HG03097 (cell line): Measurements from ENCODE around the gene CDKAL1.
"Not testable (repeated sequence)": the region's sequence is repeated elsewhere in the genome, so short reads cannot be mapped to it uniquely, and the experiment has no call there.

ENCODE experiments used
- ATAC-seq: cut with Tn5 transposase; IDR thresholded peaks from one replicate; pipeline ENCODE4 v1.9.1; 2021; ENCODE audit not compliant: unreplicated experiment, low FRiP score

The CDKAL1 gene

DNA sequence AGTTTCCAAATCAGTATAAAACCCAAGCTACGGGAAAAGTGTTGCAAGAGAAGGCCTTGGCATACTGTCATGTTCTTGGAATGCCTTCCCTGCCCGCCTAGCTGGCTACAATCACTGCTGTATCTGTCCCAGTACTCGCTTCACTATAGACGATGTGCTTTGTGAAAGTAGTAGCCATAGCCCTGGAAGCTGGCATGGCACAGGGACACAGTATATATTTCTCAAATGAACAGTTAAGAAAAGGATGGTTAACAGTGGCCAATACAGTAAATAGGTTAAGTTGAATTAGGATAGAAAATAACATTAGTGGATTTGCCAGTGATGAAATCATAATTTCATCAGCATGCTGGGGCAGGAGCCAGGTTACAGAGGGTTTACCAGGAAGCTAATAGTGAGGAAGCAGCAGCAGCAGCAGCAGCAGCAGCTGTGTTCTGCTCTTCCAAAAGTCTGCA lies 499.3 kb downstream of the CDKAL1 start:
- ATAC-seq: no peak

DNA sequence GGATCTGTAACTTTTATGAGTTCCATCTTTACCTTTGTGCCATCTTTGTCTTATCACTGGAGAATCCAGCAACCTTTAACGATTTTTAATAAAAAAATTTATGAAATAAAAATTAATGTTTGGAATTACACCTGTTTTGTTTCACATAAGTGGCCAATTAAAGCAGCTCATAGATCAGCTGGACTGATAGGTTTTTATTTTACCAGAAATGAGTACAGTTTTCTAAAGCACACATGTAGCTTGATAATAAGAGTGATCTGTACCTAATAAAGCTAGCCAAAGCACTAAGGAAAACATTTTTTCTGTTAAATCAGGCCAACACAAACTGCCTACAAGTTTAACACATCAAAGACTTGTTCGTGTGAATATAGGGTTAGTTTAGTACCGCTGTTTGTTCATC lies 500.1 kb downstream of the CDKAL1 start:
- ATAC-seq: no peak

GRCh38 chr6:21037453-21037852 lies 503.2 kb downstream of the CDKAL1 start:
- no peak for ATAC-seq

- no peak for ATAC-seq
Observed at GRCh38 chr6:21039926-21040325, 505.7 kb downstream of the CDKAL1 start.

DNA sequence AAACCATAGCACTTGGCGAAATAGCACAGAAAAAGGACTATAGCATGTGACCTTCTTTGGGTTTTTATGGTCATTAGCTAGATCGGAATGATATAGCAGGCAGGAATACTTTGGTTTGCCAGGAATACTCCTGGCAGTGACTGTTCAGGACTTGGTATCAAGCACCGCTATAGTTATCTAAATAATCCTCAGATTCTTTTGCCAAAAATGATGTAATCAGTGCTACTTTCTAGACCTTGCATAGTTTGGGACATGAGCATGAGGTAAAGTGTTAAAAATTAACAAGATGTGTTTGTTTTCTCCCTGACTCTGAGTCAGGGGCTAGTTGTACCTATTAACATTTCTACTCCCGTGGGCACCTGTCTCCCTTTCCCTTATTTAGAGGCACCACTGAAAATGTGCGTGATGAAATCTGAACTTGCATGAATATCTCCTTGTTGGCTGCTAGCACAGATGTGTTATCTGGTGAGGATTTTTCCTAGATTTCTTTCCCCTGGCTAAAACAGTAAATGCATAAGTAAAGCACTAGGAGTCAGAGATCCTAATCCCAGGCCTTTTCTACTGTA lies 511.0 kb downstream of the CDKAL1 start:
- no peak for ATAC-seq

DNA sequence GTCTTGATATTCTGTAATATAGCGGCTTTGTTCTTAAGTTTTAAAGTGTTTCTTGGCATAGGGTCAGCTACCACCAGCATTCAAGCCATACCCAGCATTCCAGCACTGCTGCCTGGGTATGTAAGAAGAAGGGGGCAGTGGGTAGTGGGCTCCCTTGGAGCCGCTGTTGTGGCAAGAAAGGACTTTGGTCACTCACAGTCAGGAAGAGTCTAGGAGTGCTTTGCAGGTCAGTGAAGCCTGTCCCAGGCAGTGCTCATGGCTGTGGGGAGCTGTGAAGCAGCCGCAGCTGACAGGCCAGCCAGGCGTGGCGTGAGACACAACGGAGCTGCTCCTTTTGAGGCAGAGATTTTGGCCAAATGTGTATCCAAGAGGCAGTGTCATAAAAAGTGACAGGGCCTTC lies 512.0 kb downstream of the CDKAL1 start:
- ATAC-seq: no peak

DNA sequence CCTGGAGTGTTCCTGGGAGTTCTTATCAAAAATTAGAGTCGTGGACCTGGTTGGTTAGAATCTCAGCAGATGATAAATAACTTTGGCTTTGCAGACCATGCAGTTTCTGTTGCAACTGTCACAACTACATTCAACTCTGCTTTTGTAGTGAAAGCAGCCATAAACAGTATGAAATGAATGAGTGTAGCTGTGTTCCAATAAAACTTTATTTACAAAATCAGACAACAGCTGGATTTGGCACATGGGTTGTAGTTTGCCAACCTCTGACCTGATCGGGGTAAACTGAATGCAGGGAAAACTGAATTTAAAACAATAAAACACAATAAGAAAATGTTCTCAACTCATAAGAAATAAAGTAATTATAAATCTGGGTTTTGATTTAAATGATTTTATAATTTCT lies 513.8 kb downstream of the CDKAL1 start:
- no peak for ATAC-seq

DNA sequence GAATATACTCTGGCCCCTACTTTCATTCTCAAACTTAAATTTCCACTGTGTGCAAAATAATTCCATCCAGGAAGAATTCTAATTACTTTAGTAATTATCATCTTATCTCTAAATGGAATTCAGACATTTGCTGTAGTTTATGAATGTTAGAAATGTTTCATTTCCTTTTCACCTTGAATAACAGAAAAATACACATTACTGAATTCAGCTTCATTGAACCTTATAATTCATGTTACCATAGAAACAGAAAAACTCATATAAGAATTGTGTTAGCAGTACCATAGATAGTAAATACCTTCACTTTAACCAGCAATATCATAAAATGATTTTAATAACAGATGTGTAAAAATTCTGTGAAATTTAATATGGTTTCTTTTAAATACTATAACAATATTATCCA lies 514.9 kb downstream of the CDKAL1 start:
- ATAC-seq: no peak

DNA sequence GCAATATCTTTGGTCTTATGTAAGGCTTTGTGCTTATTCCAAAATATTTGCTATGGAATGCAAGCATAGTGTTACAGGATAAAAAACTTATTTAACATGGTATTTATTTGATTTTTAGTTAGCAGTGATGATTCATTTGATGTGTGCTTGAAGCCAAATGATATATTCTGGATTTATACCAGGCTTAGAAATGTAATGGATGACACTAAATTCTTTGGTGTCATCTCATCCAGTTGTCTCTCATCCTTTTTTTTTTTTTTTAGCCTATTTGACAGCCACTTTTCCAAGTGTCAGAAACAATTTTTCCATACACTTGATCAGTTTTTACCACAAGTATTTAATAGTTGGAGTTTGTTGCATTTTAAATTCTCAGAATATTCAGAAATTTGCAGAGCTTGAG lies 515.3 kb downstream of the CDKAL1 start:
- ATAC-seq: no peak

GRCh38 chr6:21050935-21051334 lies 516.7 kb downstream of the CDKAL1 start:
- ATAC-seq: no peak

GRCh38 chr6:21051777-21052176 lies 517.5 kb downstream of the CDKAL1 start:
- no peak for ATAC-seq

GRCh38 chr6:21053612-21054011 lies 519.4 kb downstream of the CDKAL1 start:
- ATAC-seq: no peak

DNA sequence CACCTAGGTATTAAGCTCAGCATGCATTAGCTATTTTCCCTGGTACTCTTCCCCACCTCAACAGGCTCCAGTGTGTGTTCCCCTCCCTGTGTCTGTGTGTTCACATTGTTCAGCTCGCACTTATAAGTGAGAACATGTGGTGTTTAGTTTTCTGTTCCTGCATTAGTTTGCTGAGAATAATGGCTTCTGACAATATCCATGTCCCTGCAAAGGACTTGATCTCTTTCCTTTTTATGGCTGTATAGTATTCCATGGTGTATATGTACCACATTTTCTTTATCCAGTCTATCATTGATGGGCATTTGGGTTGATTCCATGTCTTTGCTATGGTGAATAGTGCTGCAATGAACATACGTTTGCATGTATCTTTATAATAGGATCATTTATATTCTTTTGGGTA lies 521.2 kb downstream of the CDKAL1 start:
- not testable (repeated sequence) for ATAC-seq

GRCh38 chr6:21061892-21062291 lies 527.6 kb downstream of the CDKAL1 start:
- ATAC-seq: no peak

- no peak for ATAC-seq
Observed at GRCh38 chr6:21064756-21065340, 530.6 kb downstream of the CDKAL1 start.

GRCh38 chr6:21067521-21067920 lies 533.3 kb downstream of the CDKAL1 start:
- ATAC-seq: no peak

DNA sequence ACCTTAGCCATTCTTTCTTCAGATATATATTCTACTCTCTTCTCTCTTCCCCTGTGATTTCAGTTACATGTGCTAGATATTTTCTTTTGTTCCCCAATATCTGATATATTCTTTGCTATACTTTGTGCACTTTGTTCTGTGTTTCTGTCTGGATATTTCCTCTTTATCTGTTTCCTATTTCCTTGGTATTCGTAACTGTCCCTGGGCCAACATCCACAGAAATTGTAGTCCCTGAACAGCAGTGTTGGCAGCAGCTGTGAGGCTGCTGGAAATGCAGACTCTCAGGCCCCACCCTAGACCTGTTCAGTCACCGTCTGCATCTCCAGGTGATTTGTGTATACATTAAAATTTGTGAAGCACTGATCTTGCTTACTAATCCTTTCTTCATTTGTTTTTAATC lies 536.4 kb downstream of the CDKAL1 start:
- ATAC-seq: no peak

GRCh38 chr6:21071780-21072468 lies 537.7 kb downstream of the CDKAL1 start:
- ATAC-seq: no peak

DNA sequence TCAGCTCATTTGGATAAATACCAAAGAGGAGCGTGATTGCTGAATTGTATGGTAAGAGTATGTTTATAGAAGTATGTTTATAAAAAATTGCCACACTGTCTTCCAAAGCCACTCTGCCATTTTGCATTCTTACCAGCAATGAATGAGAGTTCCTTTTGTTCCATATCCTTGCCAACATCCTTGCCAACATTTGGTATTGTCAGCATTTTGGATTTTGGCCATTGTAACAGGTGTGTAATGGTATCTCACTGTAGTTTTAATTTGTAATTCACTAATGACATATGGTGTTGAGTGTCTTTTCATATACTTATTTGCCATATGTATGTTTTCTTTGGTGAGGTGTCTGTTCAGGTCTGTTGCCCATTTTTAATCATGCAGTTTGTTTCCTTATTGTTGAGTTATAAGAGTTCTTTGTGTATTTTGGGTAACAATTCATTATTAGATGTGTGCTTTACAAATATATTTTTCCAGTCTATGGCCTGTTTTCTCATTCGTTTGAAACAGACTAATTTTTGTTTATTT lies 539.1 kb downstream of the CDKAL1 start:
- no peak for ATAC-seq

DNA sequence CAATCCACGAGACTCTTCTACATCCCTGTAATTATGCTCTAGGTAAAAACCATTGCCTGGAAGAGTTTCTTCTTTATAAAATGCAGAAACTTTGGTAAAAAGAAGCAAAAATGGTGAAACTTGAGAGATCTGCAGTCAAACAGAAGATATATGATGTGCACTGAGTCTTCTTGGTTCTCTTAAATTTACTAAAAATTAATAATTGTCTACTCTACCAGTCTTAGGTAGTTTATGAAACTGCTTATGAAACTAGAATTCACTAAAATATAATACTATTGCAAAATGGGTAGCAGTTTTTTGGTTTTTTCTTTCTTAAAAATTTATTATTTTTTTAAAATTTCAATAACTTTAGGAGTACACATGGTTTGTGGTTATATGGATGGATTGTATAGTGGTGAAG lies 540.2 kb downstream of the CDKAL1 start:
- no peak for ATAC-seq

DNA sequence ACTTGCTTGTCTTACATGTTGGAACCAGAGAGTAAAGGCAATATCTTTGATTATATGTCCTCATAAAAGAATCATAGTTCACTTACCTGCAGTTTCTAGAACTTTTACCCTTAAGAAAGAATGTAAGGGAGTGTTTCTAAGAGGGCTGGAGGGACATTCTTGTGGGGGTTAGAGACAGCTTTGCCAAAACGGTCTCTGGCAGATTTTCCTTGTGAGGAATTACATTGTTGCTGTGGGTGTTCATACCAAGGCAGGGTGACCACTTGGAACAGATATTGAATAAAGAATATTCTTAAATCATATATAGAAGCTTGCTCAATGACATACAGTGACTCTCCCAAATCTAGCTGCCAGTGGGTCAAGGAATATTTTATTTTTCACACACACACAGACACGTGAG lies 541.7 kb downstream of the CDKAL1 start:
- ATAC-seq: no peak

DNA sequence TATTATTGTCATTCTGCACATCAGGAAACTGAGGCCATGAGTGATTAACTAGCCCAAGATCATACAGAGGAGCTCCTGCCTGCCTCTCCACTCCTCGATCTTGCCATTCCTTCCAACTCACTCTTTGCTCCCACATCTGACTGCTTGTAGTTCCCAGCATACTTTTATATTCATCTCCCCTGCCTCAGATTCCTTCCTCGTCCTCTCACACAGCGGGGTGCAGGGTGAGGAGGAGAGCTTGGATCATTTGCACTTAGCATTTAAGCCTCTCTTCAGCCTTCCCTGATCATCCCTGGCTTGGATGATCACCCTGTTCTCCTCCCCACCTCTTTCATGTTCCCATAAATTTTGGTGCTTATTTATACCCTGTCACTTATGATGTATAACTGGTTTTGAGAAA lies 544.2 kb downstream of the CDKAL1 start:
- no peak for ATAC-seq
